NCI-H460 (cell line): ENCODE results near the gene AP3M1. TPM values are rescaled to one million over a fixed set of nuclear protein-coding genes. Genes with fewer than 3 reads are reported as not detected.
A peak's percentile ranks its signal among the peaks of the same experiment; 100 is the strongest.
"Not testable (repeated sequence)": the region's sequence is repeated elsewhere in the genome, so short reads cannot be mapped to it uniquely, and the experiment has no call there.

Source experiments
- DNase-seq: peaks from one replicate; pipeline ENCODE4 v3.0.0-alpha.2; 2016; ENCODE audit warnings: low read depth; ENCODE audit errors: extremely low read depth
- polyA plus RNA-seq: library from polyadenylated mRNA; depleted of rRNA; stranded (reverse); fragments of >200 nt; gene quantifications from 2 replicates; pipeline ENCODE4 v1.2.3, GENCODE V29; 2014; cell fraction: nucleus; rRNA removed
- total RNA-seq: library from RNA; depleted of rRNA; stranded (reverse); fragments of >200 nt; shearing (Covaris generic); gene quantifications from 2 replicates; pipeline ENCODE4 v1.2.3, GENCODE V29; 2014; rRNA removed

Gene AP3M1, protein sequence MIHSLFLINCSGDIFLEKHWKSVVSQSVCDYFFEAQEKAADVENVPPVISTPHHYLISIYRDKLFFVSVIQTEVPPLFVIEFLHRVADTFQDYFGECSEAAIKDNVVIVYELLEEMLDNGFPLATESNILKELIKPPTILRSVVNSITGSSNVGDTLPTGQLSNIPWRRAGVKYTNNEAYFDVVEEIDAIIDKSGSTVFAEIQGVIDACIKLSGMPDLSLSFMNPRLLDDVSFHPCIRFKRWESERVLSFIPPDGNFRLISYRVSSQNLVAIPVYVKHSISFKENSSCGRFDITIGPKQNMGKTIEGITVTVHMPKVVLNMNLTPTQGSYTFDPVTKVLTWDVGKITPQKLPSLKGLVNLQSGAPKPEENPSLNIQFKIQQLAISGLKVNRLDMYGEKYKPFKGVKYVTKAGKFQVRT
- 49.8 and 60.6 TPM in 2 replicates for total RNA-seq
- polyA plus RNA-seq, result 27.7 and 32.0 TPM in 2 replicates

DNA sequence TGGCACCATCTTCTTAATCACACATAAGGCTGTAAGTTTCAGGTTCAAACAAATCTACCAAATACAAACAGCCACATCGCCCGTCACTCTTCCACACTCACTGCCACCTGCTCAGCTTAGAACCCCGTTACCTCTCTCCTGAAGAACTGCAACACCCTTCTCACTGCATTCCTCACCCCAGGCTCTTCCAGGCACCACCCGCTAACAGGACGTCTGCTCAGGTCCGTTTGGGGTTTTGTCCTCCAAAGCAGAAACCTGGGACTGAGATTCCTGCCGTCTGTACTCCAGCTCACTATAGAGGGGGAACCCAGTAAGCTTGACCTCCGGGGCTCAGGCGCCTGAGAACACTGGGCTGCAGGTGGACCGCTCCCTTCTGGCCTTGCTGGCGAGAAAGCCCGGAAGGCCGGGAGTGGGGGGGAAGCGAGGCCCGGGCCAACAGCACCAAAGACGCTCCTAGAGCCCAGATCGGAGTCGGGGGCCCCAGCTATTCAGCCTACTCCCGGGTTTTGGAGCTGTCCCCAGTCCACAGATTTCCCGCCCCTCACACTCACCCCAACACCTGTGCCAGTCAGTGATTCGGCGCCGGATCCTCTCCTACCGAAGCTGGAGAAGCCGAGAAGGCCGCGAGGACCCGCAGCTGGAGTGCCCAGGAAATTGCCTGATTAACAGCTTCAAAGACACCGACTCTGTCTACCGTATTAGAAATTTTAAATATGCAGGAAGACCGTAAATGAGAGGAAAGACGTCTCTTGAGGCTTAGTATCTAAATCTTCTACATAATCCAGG lies at the start of gene AP3M1:
TSS of gene AP3M1 (minus strand) at position 625 of the 786 bp plus-strand sequence. CDS start 12,449 bp downstream, outside the sequence.
- DNase-seq, result peak; percentile 5

- DNase-seq, result no peak
These were observed 48.7 kb upstream of the AP3M1 start for GRCh38 chr10:74199315-74199714.

GRCh38 chr10:74194999-74195398 lies 44.4 kb upstream of the AP3M1 start:
- DNase-seq, result no peak

GRCh38 chr10:74194545-74194944 lies 43.9 kb upstream of the AP3M1 start:
- no peak for DNase-seq

DNA sequence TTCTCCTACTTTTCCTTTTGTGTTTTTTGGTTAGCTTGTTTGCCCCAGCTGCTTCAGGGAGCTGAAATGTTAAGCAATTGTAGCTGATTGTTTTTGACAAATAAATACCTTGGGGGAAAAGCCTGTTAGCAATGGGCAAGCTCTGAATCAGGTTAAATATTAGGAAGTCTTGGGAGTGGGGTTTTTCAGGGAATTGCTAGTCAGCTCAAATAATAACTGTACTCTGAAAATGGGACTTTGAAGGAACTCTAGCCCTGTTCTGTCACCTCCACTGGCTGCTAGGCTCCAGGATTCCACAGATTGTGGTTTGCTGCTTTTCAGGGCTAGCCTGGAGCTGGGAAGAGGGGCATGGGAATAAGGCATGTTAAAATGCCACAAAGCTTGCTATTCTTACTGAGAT lies 39.9 kb upstream of the AP3M1 start:
- DNase-seq, result no peak

DNA sequence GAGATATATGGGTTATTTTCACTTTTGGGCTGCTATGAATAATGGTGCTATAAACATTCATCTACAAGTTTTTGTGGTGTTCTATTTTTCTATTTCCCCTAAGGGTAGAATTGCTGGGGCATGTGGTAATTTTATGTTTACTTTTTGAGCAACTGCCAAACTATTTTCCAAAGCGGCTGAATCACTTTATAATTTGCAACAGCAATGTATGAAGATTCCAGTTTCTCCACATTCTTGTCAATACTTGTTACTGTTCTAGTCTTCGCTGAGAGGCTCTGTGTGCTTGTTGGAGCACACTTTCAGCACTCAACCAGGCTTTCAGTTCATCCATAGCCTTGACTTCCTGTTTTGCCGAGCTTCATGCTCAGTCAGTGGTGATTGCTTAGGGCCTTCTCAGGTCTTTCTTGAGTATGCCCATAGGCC lies 39.4 kb upstream of the AP3M1 start:
- peak; percentile 50 for DNase-seq

- DNase-seq, result not testable (repeated sequence)
These were observed 38.0 kb upstream of the AP3M1 start for GRCh38 chr10:74188617-74189016.

- DNase-seq, result no peak
These were observed 36.6 kb upstream of the AP3M1 start for GRCh38 chr10:74187237-74187636.

- no peak for DNase-seq
These were observed 36.0 kb upstream of the AP3M1 start for GRCh38 chr10:74186678-74187077.

- DNase-seq, result no peak
These were observed 28.6 kb upstream of the AP3M1 start for GRCh38 chr10:74179111-74179710.

GRCh38 chr10:74178042-74178791 lies 27.6 kb upstream of the AP3M1 start:
- no peak for DNase-seq

- DNase-seq, result peak; percentile 7
These were observed 26.6 kb upstream of the AP3M1 start for GRCh38 chr10:74177140-74177677.

GRCh38 chr10:74176380-74177139 lies 25.9 kb upstream of the AP3M1 start:
- DNase-seq, result peak; percentile 93

DNA sequence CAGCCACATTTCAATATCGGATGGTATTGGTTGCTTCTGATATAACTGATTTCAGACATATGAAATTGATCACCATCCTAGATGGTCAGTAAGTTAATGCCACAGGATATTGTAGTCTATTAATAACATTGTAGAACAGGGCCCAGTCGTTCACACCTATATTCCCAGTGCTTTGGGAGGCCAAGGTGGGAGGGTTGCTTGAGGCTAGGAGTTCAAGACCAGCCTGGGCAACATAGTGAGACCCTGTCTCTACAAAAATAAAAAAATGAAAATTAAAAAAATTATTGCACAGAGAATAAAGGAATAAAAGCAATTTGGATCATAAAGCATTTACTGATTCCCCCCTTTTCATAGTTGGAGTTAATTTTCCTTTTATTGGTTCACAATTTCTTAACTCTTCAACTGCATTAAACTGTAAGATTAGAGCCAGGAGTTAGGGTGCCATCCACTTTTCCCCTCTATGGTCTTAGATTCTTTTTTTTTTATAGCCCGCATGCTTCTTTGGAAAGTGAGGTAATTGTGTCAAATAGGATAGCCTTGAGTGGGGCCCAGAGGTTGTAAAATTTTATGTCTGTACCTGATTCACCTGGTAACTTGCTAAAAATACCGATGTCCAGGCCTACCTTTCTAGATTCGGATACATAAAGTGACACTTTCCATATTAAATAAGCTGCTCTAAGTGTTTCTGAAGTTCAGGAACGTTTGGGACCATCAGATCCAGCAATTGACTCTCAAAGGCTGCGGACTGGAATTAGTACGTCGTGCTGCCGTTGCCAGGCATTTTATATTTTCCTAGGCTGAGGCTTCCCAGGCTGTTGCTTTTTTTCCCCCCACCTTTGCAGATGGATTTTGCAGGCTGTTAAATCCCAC lies 25.1 kb upstream of the AP3M1 start:
- no peak for DNase-seq

DNA sequence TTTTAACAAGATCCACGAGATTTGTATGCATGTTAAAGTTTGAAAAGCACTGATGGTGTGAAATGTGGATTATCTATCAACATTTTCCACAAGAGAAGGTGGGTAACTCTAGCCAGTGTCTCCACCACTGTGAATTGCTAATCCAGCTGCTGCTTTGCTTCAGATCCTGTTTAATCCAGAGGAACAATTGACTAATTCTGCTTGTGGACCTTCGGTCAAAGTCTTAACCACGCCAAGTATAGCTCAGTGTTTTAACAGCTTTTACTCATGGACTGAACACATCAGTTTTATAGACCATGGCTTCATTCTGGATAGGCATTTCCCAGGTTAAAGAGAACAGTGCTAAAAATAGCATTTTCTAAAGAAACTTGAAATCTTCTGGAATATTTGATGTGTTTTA lies 23.9 kb upstream of the AP3M1 start:
- DNase-seq, result no peak

DNA sequence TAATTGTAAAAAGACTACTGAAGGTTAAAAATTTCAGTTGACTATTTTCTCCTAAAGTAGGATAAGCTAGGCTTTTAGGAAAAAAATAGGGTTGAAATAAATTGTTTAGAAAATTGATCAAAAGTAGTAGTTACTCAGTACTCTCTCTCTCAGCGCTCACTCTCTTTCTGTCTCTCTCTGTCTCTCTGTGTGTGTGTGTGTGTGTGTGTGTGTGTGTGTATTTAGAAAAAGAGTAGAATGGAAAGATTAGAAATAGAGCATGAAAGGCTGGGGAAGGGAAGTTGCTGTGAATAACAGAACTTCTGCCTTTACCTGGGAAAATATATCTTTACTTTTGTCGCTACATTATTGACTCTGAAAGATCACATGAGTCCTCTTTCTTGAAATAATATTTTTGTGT lies 21.0 kb upstream of the AP3M1 start:
- no peak for DNase-seq

GRCh38 chr10:74167443-74167842 lies 16.8 kb upstream of the AP3M1 start:
- DNase-seq, result no peak

DNA sequence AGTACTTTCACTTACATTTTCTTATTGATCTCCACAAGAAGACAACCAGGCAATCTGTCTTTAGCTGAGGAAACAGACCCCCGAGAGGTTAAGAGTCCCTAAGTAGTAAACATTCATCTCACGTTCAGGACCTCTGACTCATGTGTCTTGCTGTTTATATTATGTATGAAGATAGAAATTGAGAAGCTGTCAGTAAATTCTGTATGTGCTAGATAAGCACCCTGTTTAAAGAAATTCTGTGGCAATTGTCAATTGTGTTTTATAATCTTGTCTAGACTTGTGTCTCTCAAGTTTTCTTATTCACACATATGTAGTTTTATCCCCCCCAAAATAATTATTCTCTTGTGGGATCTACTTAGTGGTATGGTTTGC lies 14.9 kb upstream of the AP3M1 start:
- no peak for DNase-seq
